H1 (cell line): ENCODE measurements around the gene SLC25A34. TPM values are rescaled to one million over a fixed set of nuclear protein-coding genes. Genes with fewer than 3 reads are reported as not detected.
A peak's percentile ranks its signal among the peaks of the same experiment; 100 is the strongest.

ENCODE experiments used
- CTCF ChIA-PET: fragments of 300-600 bp; sonication (Branson Sonifier 250); formaldehyde crosslinking; loops from one replicate; lab custom pipeline; 2021; ENCODE audit not compliant: partially characterized antibody; lab: Charles Lee
- POLR2A ChIA-PET: fragments of 300-600 bp; sonication (Branson Sonifier 250); formaldehyde crosslinking; loops from one replicate; lab custom pipeline; 2021; ENCODE audit warnings: inconsistent platforms; ENCODE audit not compliant: partially characterized antibody; lab: Charles Lee
- DNase-seq, 2 experiments: peaks; one replicate each; pipeline versions ENCODE4 v3.0.0 to v3.0.0-alpha.2; 2010 to 2022; ENCODE audit warnings: low spot score in 2 of 2, low read depth in 1 of 2, mixed read lengths in 1 of 2
- FAIRE-seq: peaks from 2 replicates; lab custom pipeline; 2011; peaks lifted over from hg19 to GRCh38; lab: Jason Lieb, UNC
- H2AFZ ChIP-seq: 2 replicates; pipeline ENCODE4 v1.8.1; 2012; ENCODE audit warnings: low read length, inconsistent platforms
- H2AK5ac ChIP-seq: 2 replicates; pipeline ENCODE4 v1.6.1; 2013; ENCODE audit warnings: low read depth, low read length
- H2BK120ac ChIP-seq: replicated peaks from 2 replicates; pipeline ENCODE3; 2013; ENCODE audit warnings: low read depth, low read length, inconsistent platforms
- H2BK12ac ChIP-seq: 2 replicates; pipeline ENCODE4 v1.6.1; 2013; ENCODE audit warnings: low read depth, low read length
- H2BK15ac ChIP-seq: 2 replicates; pipeline ENCODE4 v1.6.1; 2013; ENCODE audit warnings: low read length
- H2BK20ac ChIP-seq: 2 replicates; pipeline ENCODE4 v1.6.1; 2013; ENCODE audit warnings: low read length
- H2BK5ac ChIP-seq: 2 replicates; pipeline ENCODE4 v1.6.1; 2013; ENCODE audit warnings: low read depth, low read length
- H3K14ac ChIP-seq: 2 replicates; pipeline ENCODE4 v1.6.1; 2013; ENCODE audit warnings: inconsistent platforms; ENCODE audit not compliant: insufficient read length
- H3K18ac ChIP-seq: 2 replicates; pipeline ENCODE4 v1.6.1; 2013; ENCODE audit warnings: low read length; ENCODE audit errors: extremely low read depth
- H3K23ac ChIP-seq: 2 replicates; pipeline ENCODE4 v1.6.1; 2013; ENCODE audit warnings: inconsistent platforms; ENCODE audit not compliant: insufficient read length
- H3K23me2 ChIP-seq: 2 replicates; pipeline ENCODE4 v1.6.1; 2013; ENCODE audit warnings: low read depth, low read length
- H3K27ac ChIP-seq: 2 replicates; pipeline ENCODE4 v1.6.1; 2011; ENCODE audit warnings: low read depth, low read length, inconsistent platforms
- H3K27me3 ChIP-seq, 4 experiments: replicated peaks in 1 of 4; 1 replicate in 1 of 4; 2 replicates in 3 of 4; pipeline versions ENCODE4 v1.6.1 to v1.8.1; 2011 to 2013; ENCODE audit warnings: low read length in 3 of 4, mild to moderate bottlenecking in 3 of 4, inconsistent platforms in 2 of 4, mixed read lengths in 2 of 4, moderate library complexity in 1 of 4; ENCODE audit not compliant: control insufficient read depth in 3 of 4, insufficient read depth in 3 of 4; ENCODE audit errors: extremely low read depth in 1 of 4
- H3K36me3 ChIP-seq, 4 experiments: 2 replicates each; pipeline versions ENCODE4 v1.6.1 to v1.8.1; 2011 to 2013; ENCODE audit warnings: mild to moderate bottlenecking in 4 of 4, low read length in 3 of 4, moderate library complexity in 2 of 4, control low read depth in 1 of 4, inconsistent platforms in 1 of 4; ENCODE audit not compliant: insufficient read depth in 4 of 4, control insufficient read depth in 2 of 4
- H3K4ac ChIP-seq: replicated peaks from 2 replicates; pipeline ENCODE3; 2013; ENCODE audit warnings: low read length, low read depth, mixed read lengths, inconsistent platforms; ENCODE audit not compliant: insufficient read length
- H3K4me1 ChIP-seq, 4 experiments: replicated peaks in 1 of 4; 1 replicate in 1 of 4; 2 replicates in 3 of 4; pipeline versions ENCODE4 v1.6.1 to v1.8.1; 2011 to 2013; ENCODE audit warnings: low read length in 3 of 4, inconsistent platforms in 2 of 4, mixed read lengths in 1 of 4; ENCODE audit not compliant: insufficient read depth in 4 of 4, control insufficient read depth in 3 of 4
- H3K4me2 ChIP-seq, 2 experiments: 2 replicates each; pipeline versions ENCODE4 v1.6.1 to v1.8.1; 2011 to 2013; ENCODE audit warnings: low read depth in 2 of 2, low read length in 2 of 2, control low read depth in 1 of 2, inconsistent platforms in 1 of 2, mild to moderate bottlenecking in 1 of 2; ENCODE audit not compliant: insufficient read depth in 1 of 2
- H3K4me3 ChIP-seq, 4 experiments: fragments of 200-600, 300-600 bp in 1 of 4; sonication (generic), shearing (Covaris generic), sonication (Bioruptor Twin) in 1 of 4; 2 replicates each; pipeline versions ENCODE4 v1.5.1 to v1.8.1; 2011 to 2016; ENCODE audit warnings: low read length in 4 of 4, low read depth in 3 of 4, control low read depth in 2 of 4, inconsistent platforms in 2 of 4, mild to moderate bottlenecking in 2 of 4, mixed read lengths in 1 of 4, moderate library complexity in 1 of 4; ENCODE audit not compliant: insufficient read depth in 2 of 4; ENCODE audit errors: extremely low read depth in 1 of 4
- H3K56ac ChIP-seq: replicated peaks from 2 replicates; pipeline ENCODE3; 2013; ENCODE audit warnings: low read depth, mild to moderate bottlenecking, mixed read lengths, low read length, inconsistent platforms; ENCODE audit not compliant: insufficient read length
- H3K79me1 ChIP-seq: 2 replicates; pipeline ENCODE4 v1.6.1; 2013; ENCODE audit warnings: low read depth, low read length, control low read depth
- H3K79me2 ChIP-seq, 2 experiments: 2 replicates each; pipeline versions ENCODE4 v1.6.1 to v1.8.1; 2012 to 2013; ENCODE audit warnings: low read length in 2 of 2, mild to moderate bottlenecking in 2 of 2, inconsistent platforms in 1 of 2; ENCODE audit not compliant: insufficient read depth in 2 of 2, control insufficient read depth in 1 of 2
- H3K9ac ChIP-seq, 4 experiments: replicated peaks in 1 of 4; 1 replicate in 1 of 4; 2 replicates in 3 of 4; pipeline versions ENCODE4 v1.6.1 to v1.8.1; 2011 to 2013; ENCODE audit warnings: low read depth in 3 of 4, low read length in 3 of 4, control low read depth in 2 of 4, mild to moderate bottlenecking in 2 of 4, moderate library complexity in 2 of 4, inconsistent platforms in 1 of 4; ENCODE audit errors: extremely low read depth in 1 of 4
- H3K9me3 ChIP-seq, 2 experiments: 2 replicates each; pipeline versions ENCODE4 v1.6.1 to v1.8.1; 2012 to 2013; ENCODE audit warnings: mild to moderate bottlenecking in 2 of 2, moderate library complexity in 2 of 2, control low read depth in 1 of 2, inconsistent platforms in 1 of 2, low read depth in 1 of 2, low read length in 1 of 2, mixed read lengths in 1 of 2; ENCODE audit not compliant: insufficient read depth in 2 of 2
- H4K20me1 ChIP-seq, 2 experiments: replicated peaks in 1 of 2; 2 replicates each; pipeline versions ENCODE3 to v1.8.1; 2011 to 2013; ENCODE audit warnings: inconsistent platforms in 2 of 2, low read length in 2 of 2, mild to moderate bottlenecking in 1 of 2; ENCODE audit not compliant: insufficient read depth in 2 of 2, control insufficient read depth in 1 of 2
- H4K5ac ChIP-seq: 2 replicates; pipeline ENCODE4 v1.6.1; 2013; ENCODE audit warnings: low read length, low read depth, mixed read lengths, inconsistent platforms; ENCODE audit not compliant: insufficient read length
- H4K8ac ChIP-seq: 2 replicates; pipeline ENCODE4 v1.8.0; 2013; ENCODE audit warnings: mild to moderate bottlenecking, moderate library complexity, low read length, inconsistent platforms; ENCODE audit not compliant: insufficient read depth; ENCODE audit errors: extremely low read depth
- H4K91ac ChIP-seq: replicated peaks from 2 replicates; pipeline ENCODE3; 2013; ENCODE audit warnings: low read length, mixed read lengths, inconsistent platforms; ENCODE audit not compliant: insufficient read length
- EP300 ChIP-seq, 2 experiments: IDR thresholded peaks; 1 replicate in 1 of 2; 2 replicates in 1 of 2; pipeline ENCODE4 v1.6.1; 2011 to 2012; ENCODE audit warnings: low read depth in 2 of 2, low read length in 2 of 2, mild to moderate bottlenecking in 2 of 2, borderline replicate concordance in 1 of 2, inconsistent platforms in 1 of 2, moderate library complexity in 1 of 2
- GTF2F1 ChIP-seq: IDR thresholded peaks from 2 replicates; pipeline ENCODE4 v1.6.1; 2012; ENCODE audit warnings: low read depth, low read length, improper control_type of control experiment, borderline replicate concordance
- NRF1 ChIP-seq: IDR thresholded peaks from 2 replicates; pipeline ENCODE4 v1.6.1; 2011; ENCODE audit warnings: mild to moderate bottlenecking, low read depth, low read length, improper control_type of control experiment
- SAP30 ChIP-seq: fragments of 300-600 bp; sonication (generic); IDR thresholded peaks from 2 replicates; pipeline ENCODE4 v1.7.1; 2012; ENCODE audit warnings: low read length, moderate library complexity, mild to moderate bottlenecking, inconsistent platforms; ENCODE audit not compliant: insufficient read depth, insufficient replicate concordance
- TBP ChIP-seq: IDR thresholded peaks from 2 replicates; pipeline ENCODE4 v1.6.1; 2011; ENCODE audit warnings: low read depth, low read length, improper control_type of control experiment
- YY1 ChIP-seq: IDR thresholded peaks from 2 replicates; pipeline ENCODE4 v1.6.1; 2011; ENCODE audit warnings: low read depth, mild to moderate bottlenecking, low read length
- WGBS, 2 experiments: shearing (Covaris generic) in 1 of 2; methylation state at CpG; one replicate each; pipeline versions ENCODE4 v1.1.6 to v1.1.7; 2013 to 2015; ENCODE audit warnings: low lambda C conversion rate in 2 of 2, mixed read lengths in 2 of 2, inconsistent platforms in 1 of 2, low coverage in 1 of 2, missing lambda C conversion rate in 1 of 2; ENCODE audit not compliant: insufficient replicate concordance in 2 of 2, insufficient coverage in 1 of 2, insufficient read length in 1 of 2; ENCODE audit errors: extremely low coverage in 1 of 2, missing lambda C conversion rate in 1 of 2; 5-methylcytosine and 5-hydroxymethylcytosine counted together
- polyA plus RNA-seq, 7 experiments: library from polyadenylated mRNA; depleted of rRNA in 3 of 7; stranded (reverse) in 5 of 7; unstranded in 2 of 7; fragments of >200 nt in 5 of 7; fragments of 200-250 nt in 2 of 7; gene quantifications; 1 replicate in 5 of 7; 2 replicates in 1 of 7; 4 replicates in 1 of 7; pipeline versions ENCODE4 v1.2.1 to v1.2.3, GENCODE V29; 2011 to 2013; ENCODE audit warnings: missing spikeins in 2 of 7, mixed read lengths in 2 of 7
- total RNA-seq: library from RNA; stranded (reverse); fragmentation: NEBNext Ultra II Directional; extraction: Animal tissue kit (Norgen Biotek cat#: 25700); gene quantifications from 2 replicates; pipeline ENCODE4 v1.2.1, GENCODE V29; 2021

SLC25A34 gene
- total and polyA plus RNA-seq, 2 of the 8 experiments (the other 6 are each of a cell fraction or from before 2014, with no cell fraction given), result 0.48 to 0.62 TPM

DNA sequence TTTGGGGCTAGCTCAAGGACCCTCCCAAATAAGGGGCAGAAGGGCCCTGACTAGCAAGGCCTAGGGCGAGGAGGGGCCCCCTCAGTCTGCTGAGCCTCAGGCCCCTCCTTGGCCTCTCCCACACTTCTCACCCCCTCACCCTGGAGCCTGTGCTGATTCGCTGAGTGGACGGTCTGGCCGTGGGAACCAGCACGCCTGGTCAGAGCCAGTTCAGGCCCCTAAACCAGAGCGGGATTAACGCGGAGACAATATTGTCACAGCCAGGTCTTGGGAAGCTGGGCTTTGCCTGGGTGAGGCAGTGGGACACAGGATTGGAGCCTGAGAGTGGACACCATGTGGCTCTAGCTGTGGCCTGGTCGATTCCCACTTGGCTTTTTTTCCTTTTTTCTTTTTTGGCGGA, 17.7 kb downstream of the SLC25A34 start:
- 88% methylated on average over 10 of the region's 10 CpGs; no CpG with 5 or more reads in 1 of the 2 experiments for WGBS, 2 experiments
- H3K27me3 ChIP-seq, result no peaks in the 10 kb centered on the region
- H3K23ac ChIP-seq, result no peak overlapping the region
- no peak overlapping the region for H3K4me2 ChIP-seq
- 0 out of 2 replicates have a peak overlapping the region, but pooled peaks have one; percentile 65 for H2AK5ac ChIP-seq
- CTCF ChIA-PET, result no interaction called here
- no peak for TF ChIP-seq YY1
- no peak for TF ChIP-seq EP300 (IDR thresholded peaks at IDR 0.05; ENCODE audit: borderline replicate concordance in 1 of 2, low read depth in 2 of 2, low read length in 2 of 2)
- no peak for TF ChIP-seq GTF2F1
- TF ChIP-seq TBP, result no peak
- no peak for TF ChIP-seq SAP30
- no peak for TF ChIP-seq NRF1
- no peak overlapping the region for H2BK15ac ChIP-seq
- no peak overlapping the region for H3K4ac ChIP-seq
- POLR2A ChIA-PET, result no interaction called here
- H4K8ac ChIP-seq, result 0 out of 2 replicates have a peak overlapping the region, but pooled peaks have one; percentile 16
- H3K9ac ChIP-seq, result no peak overlapping the region
- H2BK5ac ChIP-seq, result no peak overlapping the region
- H4K20me1 ChIP-seq, result no peaks in the 10 kb centered on the region
- no peak overlapping the region for H3K4me3 ChIP-seq
- peaks cover 7% of the 10 kb centered on the region; the same call in 1 of the 2 replicates for H3K23me2 ChIP-seq
- no peak overlapping the region for H3K27ac ChIP-seq
- H3K79me2 ChIP-seq, result no peaks in the 10 kb centered on the region
- no peak overlapping the region for H3K14ac ChIP-seq
- no peaks in the 10 kb centered on the region for H3K36me3 ChIP-seq
- H2BK20ac ChIP-seq, result no peak overlapping the region
- H4K91ac ChIP-seq, result no peak overlapping the region
- no peaks in the 10 kb centered on the region; the same call in 1 of the 2 replicates for H3K79me1 ChIP-seq
- H3K56ac ChIP-seq, result no peak overlapping the region
- no peak overlapping the region for H2AFZ ChIP-seq
- FAIRE-seq (no peak), DNase-seq (no peak)
- H3K18ac ChIP-seq, result no peak overlapping the region
- no peak overlapping the region for H4K5ac ChIP-seq
- no peaks in the 10 kb centered on the region for H3K9me3 ChIP-seq
- no peak overlapping the region for H2BK120ac ChIP-seq
- no peak overlapping the region for H2BK12ac ChIP-seq
- H3K4me1 ChIP-seq, result peaks cover 14 to 31% (median 27%) of the 10 kb centered on the region in 4 experiments
